H1 (cell line): ENCODE measurements around the gene TMEM245. TPM values are rescaled to one million over a fixed set of nuclear protein-coding genes. Genes with fewer than 3 reads are reported as not detected.

Experiments
- CBX5 ChIP-seq: fragments of 300-800, 300-1000 bp; sonication (generic); IDR thresholded peaks from 2 replicates; pipeline ENCODE4 v1.7.1; 2016; ENCODE audit warnings: antibody characterized with exemption, low read length, low read depth
- GABPA ChIP-seq: IDR thresholded peaks from 2 replicates; pipeline ENCODE4 v1.6.1; 2011; ENCODE audit warnings: mild to moderate bottlenecking, low read length, moderate library complexity, borderline replicate concordance; ENCODE audit not compliant: insufficient read depth
- POU5F1 ChIP-seq: IDR thresholded peaks from 2 replicates; pipeline ENCODE4 v1.6.1; 2011; ENCODE audit warnings: low read depth, mild to moderate bottlenecking, low read length, moderate library complexity
- RBBP5 ChIP-seq: IDR thresholded peaks from 2 replicates; pipeline ENCODE4 v1.7.1; 2012; ENCODE audit warnings: low read depth, mild to moderate bottlenecking, inconsistent platforms, low read length, moderate library complexity, borderline replicate concordance
- polyA plus RNA-seq, 7 experiments: library from polyadenylated mRNA; depleted of rRNA in 3 of 7; stranded (reverse) in 5 of 7; unstranded in 2 of 7; fragments of >200 nt in 5 of 7; fragments of 200-250 nt in 2 of 7; gene quantifications; 1 replicate in 5 of 7; 2 replicates in 1 of 7; 4 replicates in 1 of 7; pipeline versions ENCODE4 v1.2.1 to v1.2.3, GENCODE V29; 2011 to 2013; ENCODE audit warnings: missing spikeins in 2 of 7, mixed read lengths in 2 of 7
- total RNA-seq: library from RNA; stranded (reverse); fragmentation: NEBNext Ultra II Directional; extraction: Animal tissue kit (Norgen Biotek cat#: 25700); gene quantifications from 2 replicates; pipeline ENCODE4 v1.2.1, GENCODE V29; 2021
- TF ChIP-seq, protein P1 (sequence below): fragments of 300-600 bp; sonication (generic); IDR thresholded peaks from 2 replicates; pipeline ENCODE4 v1.7.1; 2012; ENCODE audit warnings: low read length, moderate library complexity, mild to moderate bottlenecking, inconsistent platforms; ENCODE audit not compliant: insufficient replicate concordance
- TF ChIP-seq, protein P2 (sequence below): IDR thresholded peaks from 2 replicates; pipeline ENCODE4 v1.6.1; 2012; ENCODE audit warnings: inconsistent platforms

TMEM245 gene
- total and polyA plus RNA-seq, 2 of the 8 experiments (the other 6 are each of a cell fraction or from before 2014, with no cell fraction given) = 44.3 to 45.8 TPM

DNA sequence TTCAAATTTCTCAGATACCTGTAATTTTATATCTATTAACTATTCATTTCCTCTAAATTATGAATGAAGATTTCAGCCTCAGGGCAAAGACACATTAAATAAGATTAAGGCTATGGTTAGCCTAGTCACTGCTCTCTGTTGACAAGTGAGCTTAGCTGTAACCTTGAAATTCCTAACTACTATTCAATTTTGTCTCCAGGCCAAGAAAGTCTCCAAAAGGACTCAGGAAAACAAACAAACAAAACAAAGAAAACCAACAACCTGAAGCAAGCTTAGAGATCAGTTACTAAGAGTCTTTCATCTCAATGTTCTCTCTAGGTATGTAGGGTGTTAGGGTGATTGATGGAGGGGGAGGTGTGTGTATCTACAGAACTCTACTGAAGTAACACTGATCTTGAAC lies 96.9 kb downstream of the TMEM245 start (continued):
- no peak for TF ChIP-seq GABPA
- TF ChIP-seq, protein P1, sequence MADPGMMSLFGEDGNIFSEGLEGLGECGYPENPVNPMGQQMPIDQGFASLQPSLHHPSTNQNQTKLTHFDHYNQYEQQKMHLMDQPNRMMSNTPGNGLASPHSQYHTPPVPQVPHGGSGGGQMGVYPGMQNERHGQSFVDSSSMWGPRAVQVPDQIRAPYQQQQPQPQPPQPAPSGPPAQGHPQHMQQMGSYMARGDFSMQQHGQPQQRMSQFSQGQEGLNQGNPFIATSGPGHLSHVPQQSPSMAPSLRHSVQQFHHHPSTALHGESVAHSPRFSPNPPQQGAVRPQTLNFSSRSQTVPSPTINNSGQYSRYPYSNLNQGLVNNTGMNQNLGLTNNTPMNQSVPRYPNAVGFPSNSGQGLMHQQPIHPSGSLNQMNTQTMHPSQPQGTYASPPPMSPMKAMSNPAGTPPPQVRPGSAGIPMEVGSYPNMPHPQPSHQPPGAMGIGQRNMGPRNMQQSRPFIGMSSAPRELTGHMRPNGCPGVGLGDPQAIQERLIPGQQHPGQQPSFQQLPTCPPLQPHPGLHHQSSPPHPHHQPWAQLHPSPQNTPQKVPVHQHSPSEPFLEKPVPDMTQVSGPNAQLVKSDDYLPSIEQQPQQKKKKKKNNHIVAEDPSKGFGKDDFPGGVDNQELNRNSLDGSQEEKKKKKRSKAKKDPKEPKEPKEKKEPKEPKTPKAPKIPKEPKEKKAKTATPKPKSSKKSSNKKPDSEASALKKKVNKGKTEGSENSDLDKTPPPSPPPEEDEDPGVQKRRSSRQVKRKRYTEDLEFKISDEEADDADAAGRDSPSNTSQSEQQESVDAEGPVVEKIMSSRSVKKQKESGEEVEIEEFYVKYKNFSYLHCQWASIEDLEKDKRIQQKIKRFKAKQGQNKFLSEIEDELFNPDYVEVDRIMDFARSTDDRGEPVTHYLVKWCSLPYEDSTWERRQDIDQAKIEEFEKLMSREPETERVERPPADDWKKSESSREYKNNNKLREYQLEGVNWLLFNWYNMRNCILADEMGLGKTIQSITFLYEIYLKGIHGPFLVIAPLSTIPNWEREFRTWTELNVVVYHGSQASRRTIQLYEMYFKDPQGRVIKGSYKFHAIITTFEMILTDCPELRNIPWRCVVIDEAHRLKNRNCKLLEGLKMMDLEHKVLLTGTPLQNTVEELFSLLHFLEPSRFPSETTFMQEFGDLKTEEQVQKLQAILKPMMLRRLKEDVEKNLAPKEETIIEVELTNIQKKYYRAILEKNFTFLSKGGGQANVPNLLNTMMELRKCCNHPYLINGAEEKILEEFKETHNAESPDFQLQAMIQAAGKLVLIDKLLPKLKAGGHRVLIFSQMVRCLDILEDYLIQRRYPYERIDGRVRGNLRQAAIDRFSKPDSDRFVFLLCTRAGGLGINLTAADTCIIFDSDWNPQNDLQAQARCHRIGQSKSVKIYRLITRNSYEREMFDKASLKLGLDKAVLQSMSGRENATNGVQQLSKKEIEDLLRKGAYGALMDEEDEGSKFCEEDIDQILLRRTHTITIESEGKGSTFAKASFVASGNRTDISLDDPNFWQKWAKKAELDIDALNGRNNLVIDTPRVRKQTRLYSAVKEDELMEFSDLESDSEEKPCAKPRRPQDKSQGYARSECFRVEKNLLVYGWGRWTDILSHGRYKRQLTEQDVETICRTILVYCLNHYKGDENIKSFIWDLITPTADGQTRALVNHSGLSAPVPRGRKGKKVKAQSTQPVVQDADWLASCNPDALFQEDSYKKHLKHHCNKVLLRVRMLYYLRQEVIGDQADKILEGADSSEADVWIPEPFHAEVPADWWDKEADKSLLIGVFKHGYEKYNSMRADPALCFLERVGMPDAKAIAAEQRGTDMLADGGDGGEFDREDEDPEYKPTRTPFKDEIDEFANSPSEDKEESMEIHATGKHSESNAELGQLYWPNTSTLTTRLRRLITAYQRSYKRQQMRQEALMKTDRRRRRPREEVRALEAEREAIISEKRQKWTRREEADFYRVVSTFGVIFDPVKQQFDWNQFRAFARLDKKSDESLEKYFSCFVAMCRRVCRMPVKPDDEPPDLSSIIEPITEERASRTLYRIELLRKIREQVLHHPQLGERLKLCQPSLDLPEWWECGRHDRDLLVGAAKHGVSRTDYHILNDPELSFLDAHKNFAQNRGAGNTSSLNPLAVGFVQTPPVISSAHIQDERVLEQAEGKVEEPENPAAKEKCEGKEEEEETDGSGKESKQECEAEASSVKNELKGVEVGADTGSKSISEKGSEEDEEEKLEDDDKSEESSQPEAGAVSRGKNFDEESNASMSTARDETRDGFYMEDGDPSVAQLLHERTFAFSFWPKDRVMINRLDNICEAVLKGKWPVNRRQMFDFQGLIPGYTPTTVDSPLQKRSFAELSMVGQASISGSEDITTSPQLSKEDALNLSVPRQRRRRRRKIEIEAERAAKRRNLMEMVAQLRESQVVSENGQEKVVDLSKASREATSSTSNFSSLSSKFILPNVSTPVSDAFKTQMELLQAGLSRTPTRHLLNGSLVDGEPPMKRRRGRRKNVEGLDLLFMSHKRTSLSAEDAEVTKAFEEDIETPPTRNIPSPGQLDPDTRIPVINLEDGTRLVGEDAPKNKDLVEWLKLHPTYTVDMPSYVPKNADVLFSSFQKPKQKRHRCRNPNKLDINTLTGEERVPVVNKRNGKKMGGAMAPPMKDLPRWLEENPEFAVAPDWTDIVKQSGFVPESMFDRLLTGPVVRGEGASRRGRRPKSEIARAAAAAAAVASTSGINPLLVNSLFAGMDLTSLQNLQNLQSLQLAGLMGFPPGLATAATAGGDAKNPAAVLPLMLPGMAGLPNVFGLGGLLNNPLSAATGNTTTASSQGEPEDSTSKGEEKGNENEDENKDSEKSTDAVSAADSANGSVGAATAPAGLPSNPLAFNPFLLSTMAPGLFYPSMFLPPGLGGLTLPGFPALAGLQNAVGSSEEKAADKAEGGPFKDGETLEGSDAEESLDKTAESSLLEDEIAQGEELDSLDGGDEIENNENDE = no peak
- no peak for TF ChIP-seq RBBP5
- no peak for TF ChIP-seq POU5F1
- no peak for TF ChIP-seq CBX5
- TF ChIP-seq, protein P2, sequence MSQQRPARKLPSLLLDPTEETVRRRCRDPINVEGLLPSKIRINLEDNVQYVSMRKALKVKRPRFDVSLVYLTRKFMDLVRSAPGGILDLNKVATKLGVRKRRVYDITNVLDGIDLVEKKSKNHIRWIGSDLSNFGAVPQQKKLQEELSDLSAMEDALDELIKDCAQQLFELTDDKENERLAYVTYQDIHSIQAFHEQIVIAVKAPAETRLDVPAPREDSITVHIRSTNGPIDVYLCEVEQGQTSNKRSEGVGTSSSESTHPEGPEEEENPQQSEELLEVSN = no peak
